Ishikawa (cell line): ENCODE measurements around the gene CCDC91.

ENCODE experiments used
- NFIC ChIP-seq: IDR thresholded peaks from 2 replicates; pipeline ENCODE4 v1.6.1; 2012
- RAD21 ChIP-seq: IDR thresholded peaks from 2 replicates; pipeline ENCODE4 v1.6.1; 2012; ENCODE audit warnings: low read depth

- TF ChIP-seq NFIC: no peak
- no peak for TF ChIP-seq RAD21
Measured at GRCh38 chr12:28223025-28223554, 32.8 kb downstream of the CCDC91 start.
